ENCODE results near the gene DLG4. TPM values are rescaled to one million over a fixed set of nuclear protein-coding genes. Genes with fewer than 3 reads are reported as not detected.

Gene DLG4
- total RNA-seq, 1 donor from 2014 or later, result 45.6 TPM

DNA sequence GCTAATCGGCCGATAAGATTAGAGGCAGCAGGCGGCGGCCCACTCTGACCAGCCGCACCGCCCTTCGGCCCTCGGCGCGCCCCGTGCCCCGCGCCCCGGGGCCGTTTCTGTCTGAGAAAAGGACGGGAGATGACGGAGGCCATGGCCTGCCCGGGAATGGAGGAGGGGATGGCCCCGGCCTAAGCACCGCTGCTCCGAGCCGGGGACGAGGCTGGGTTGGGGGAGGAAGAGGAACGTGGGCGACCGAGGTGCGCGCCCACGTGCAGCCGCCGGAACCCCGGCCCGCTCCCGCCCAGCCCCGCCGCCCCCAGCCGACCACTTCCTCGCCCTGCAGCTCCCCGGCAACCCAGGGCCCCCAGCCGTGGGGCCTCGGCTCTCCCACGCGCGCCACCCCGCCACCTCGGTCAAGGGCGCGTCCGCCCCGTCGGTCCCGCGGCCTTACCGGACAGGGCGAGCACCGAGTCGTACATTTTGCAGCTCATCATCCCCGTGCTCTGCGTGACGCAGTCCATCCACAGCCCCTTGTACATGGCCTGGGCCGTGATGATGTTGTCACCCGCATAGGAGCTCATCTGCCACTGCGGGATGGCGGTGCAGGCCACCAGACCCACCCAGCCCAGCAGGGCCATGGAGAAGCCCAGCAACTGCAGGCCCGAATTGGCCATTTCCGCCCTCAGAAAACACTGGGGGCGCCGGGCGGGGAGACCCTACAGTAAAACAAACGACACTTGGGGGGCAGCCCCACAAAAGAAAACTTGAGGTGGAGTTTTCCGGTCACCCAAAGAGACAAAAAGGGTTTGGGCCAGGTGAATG lies 41.9 kb upstream of the DLG4 start:
- Mint-ChIP-seq H3K27me3 (ENCODE audit: low read depth, unreplicated experiment) (peaks cover 14% of the 10 kb centered on the region), H3K4me3 (ENCODE audit: unreplicated experiment) (peak overlapping the region; percentile 50), H3K9me3 (ENCODE audit: unreplicated experiment) (no peaks in the 10 kb centered on the region), H3K4me1 (ENCODE audit: low read depth, unreplicated experiment) (no peaks in the 10 kb centered on the region), H3K27ac (ENCODE audit: unreplicated experiment) (no peak overlapping the region), H3K36me3 (ENCODE audit: low read depth, unreplicated experiment) (peaks cover 9% of the 10 kb centered on the region)
- H4K20me1 ChIP-seq (ENCODE audit: insufficient read depth, low read length), result no peaks in the 10 kb centered on the region
- TF ChIP-seq, protein P1, sequence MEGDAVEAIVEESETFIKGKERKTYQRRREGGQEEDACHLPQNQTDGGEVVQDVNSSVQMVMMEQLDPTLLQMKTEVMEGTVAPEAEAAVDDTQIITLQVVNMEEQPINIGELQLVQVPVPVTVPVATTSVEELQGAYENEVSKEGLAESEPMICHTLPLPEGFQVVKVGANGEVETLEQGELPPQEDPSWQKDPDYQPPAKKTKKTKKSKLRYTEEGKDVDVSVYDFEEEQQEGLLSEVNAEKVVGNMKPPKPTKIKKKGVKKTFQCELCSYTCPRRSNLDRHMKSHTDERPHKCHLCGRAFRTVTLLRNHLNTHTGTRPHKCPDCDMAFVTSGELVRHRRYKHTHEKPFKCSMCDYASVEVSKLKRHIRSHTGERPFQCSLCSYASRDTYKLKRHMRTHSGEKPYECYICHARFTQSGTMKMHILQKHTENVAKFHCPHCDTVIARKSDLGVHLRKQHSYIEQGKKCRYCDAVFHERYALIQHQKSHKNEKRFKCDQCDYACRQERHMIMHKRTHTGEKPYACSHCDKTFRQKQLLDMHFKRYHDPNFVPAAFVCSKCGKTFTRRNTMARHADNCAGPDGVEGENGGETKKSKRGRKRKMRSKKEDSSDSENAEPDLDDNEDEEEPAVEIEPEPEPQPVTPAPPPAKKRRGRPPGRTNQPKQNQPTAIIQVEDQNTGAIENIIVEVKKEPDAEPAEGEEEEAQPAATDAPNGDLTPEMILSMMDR (IDR thresholded peaks at IDR 0.05; ENCODE audit: insufficient read depth, low read depth, low read length), result no peak
- no peak for TF ChIP-seq EZH2 (IDR thresholded peaks at IDR 0.05; ENCODE audit: insufficient read depth, low read length)
- peak overlapping the region; percentile 23 for H3K9ac ChIP-seq (ENCODE audit: low read length)
- H3K79me2 ChIP-seq (ENCODE audit: insufficient read depth, low read length), result no peaks in the 10 kb centered on the region
- no peaks in the 10 kb centered on the region for H3K9me3 ChIP-seq (ENCODE audit: insufficient read depth, low read depth, low read length)
- H3K27me3 ChIP-seq (ENCODE audit: insufficient read depth, low read length), result peaks cover 14% of the 10 kb centered on the region
- H3K36me3 ChIP-seq (ENCODE audit: insufficient read depth, low read length), result no peaks in the 10 kb centered on the region
- H2AFZ ChIP-seq (ENCODE audit: low read depth, low read length), result peak overlapping the region; percentile 41
- peaks cover 12% of the 10 kb centered on the region for H3K4me1 ChIP-seq (ENCODE audit: insufficient read depth, low read length)
- DNase-seq (ENCODE audit: low read depth) (no peak), FAIRE-seq (no peak)
- peak overlapping the region; percentile 80 for H3K4me2 ChIP-seq (ENCODE audit: low read length)
- H3K27ac ChIP-seq (ENCODE audit: low read depth, low read length), result no peak overlapping the region
- peak overlapping the region; percentile 28 for H3K4me3 ChIP-seq (ENCODE audit: insufficient read depth, low read depth, low read length)

DNA sequence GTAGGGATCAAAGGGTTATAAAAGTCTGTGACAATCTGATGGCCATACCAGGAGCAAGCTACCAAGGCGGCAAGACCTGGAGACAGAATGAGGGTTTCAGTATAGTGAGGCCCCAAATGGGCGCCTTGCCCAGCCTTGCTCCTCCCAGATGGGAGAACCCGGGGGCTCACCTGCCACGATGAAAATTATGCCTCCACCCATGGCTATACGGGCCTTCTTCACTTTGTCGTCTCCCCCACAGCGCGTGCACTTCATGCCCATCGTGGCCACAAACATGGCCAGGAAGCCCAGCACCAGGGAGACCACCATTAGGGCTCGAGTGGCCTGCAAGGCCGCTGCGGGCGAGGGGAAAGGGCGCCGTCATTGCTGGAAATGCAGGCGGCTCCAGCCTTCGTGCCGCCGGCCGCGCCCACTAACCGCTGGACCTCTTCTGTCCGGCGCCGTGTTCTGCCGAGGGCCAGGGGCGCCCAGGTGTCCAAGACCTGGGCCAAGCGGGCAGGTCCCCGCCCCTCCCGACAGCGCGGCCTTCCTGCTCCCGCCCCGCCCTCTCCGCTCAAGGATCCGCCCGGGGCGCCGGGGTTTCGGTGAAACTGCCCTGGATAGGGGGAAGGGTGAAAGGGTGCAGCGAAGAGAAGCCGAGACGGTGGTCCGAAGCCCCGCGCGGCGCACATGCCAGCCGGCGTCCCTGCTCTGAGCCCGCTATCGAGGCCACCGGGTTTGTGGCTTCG lies 41.2 kb upstream of the DLG4 start:
- Histone ChIP-seq H3K79me2 (ENCODE audit: insufficient read depth, low read length) (no peaks in the 10 kb centered on the region), H3K4me1 (ENCODE audit: insufficient read depth, low read length) (peaks cover 12% of the 10 kb centered on the region), H3K4me2 (ENCODE audit: low read length) (peak overlapping the region; percentile 80), H3K36me3 (ENCODE audit: insufficient read depth, low read length) (no peaks in the 10 kb centered on the region), H3K9me3 (ENCODE audit: insufficient read depth, low read depth, low read length) (no peaks in the 10 kb centered on the region), H2AFZ (ENCODE audit: low read depth, low read length) (peak overlapping the region; percentile 41), H4K20me1 (ENCODE audit: insufficient read depth, low read length) (no peaks in the 10 kb centered on the region), H3K27ac (ENCODE audit: low read depth, low read length) (no peak overlapping the region), H3K27me3 (ENCODE audit: insufficient read depth, low read length) (peaks cover 14% of the 10 kb centered on the region), H3K9ac (ENCODE audit: low read length) (peak overlapping the region; percentile 23), H3K4me3 (ENCODE audit: insufficient read depth, low read depth, low read length) (peak overlapping the region; percentile 28)
- no peaks in the 10 kb centered on the region for H3K9me3 Mint-ChIP-seq (ENCODE audit: unreplicated experiment)
- H3K4me3 Mint-ChIP-seq (ENCODE audit: unreplicated experiment), result no peak overlapping the region
- peaks cover 14% of the 10 kb centered on the region for H3K27me3 Mint-ChIP-seq (ENCODE audit: low read depth, unreplicated experiment)
- H3K4me1 Mint-ChIP-seq (ENCODE audit: low read depth, unreplicated experiment), result no peaks in the 10 kb centered on the region
- FAIRE-seq, result no peak
- H3K27ac Mint-ChIP-seq (ENCODE audit: unreplicated experiment), result no peak overlapping the region
- no peak for TF ChIP-seq EZH2 (IDR thresholded peaks at IDR 0.05; ENCODE audit: insufficient read depth, low read length)
- TF ChIP-seq, protein P1 (IDR thresholded peaks at IDR 0.05; ENCODE audit: insufficient read depth, low read depth, low read length), result no peak
- DNase-seq (ENCODE audit: low read depth), result no peak
- H3K36me3 Mint-ChIP-seq (ENCODE audit: low read depth, unreplicated experiment), result peaks cover 13% of the 10 kb centered on the region
